ENCODE measurements around the gene KANSL1.
"Not testable (repeated sequence)": the region's sequence is repeated elsewhere in the genome, so short reads cannot be mapped to it uniquely, and the experiment has no call there.

KANSL1 gene

DNA sequence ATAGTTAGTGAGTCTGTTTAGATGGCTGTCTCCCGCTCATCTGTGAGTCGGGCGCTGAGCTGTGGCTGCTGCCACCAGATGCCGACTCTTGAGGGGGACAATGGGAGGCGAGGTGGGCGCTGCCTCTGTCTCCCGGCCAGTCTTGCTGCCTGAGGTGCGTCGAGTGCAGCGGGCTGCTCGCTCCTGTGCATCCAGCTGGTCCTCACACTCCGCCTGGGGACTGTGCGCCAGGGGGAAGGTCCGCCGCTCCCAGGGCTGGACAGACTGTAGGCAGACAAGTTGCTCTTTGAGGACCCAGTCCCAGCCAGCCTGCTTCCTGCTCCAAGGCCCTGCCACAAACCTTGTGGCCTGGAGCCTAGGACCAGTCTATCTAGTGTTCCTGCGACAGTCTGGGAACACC lies 161.8 kb downstream of the KANSL1 start:
- no peak for DNase-seq

DNA sequence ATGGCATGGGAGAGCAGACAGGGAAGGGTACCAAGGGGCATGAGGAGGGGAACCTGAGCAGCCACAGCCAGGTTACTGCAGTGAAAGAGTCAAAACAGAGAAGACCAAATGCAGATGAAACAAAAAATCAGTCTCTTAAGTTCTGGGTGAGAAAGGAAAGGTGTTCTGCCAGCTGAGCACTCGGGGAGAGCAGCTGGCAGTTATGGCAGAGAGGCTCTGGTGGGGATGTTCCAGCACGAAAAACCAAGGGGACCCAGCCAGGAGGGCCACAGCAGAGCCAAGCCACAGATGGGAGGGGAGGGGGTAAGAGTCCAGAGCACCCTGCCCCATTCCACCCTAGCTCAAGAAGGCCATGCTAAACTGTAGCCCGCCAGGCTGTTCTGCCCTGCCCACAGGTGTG lies 162.5 kb downstream of the KANSL1 start:
- no peak for DNase-seq

DNA sequence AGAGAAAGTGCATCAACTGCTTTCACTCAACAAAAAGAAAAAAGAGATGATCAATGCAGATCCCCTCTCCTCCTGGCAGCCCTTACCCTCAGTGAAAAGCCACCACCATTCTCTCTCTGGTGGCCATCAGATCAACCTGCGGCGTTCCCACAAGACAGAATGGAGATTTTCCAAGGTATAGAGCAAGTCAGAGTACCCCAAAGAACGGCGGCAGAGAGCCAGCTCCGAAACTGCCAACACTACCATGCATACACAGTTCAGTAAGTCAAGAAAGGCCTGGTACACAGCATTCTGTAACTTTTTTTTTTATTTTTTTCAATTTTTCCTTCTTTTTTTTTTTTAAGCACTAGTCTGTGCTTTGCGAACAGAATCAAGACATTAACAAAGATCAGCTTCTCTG lies 163.6 kb downstream of the KANSL1 start:
- no peak for DNase-seq

DNA sequence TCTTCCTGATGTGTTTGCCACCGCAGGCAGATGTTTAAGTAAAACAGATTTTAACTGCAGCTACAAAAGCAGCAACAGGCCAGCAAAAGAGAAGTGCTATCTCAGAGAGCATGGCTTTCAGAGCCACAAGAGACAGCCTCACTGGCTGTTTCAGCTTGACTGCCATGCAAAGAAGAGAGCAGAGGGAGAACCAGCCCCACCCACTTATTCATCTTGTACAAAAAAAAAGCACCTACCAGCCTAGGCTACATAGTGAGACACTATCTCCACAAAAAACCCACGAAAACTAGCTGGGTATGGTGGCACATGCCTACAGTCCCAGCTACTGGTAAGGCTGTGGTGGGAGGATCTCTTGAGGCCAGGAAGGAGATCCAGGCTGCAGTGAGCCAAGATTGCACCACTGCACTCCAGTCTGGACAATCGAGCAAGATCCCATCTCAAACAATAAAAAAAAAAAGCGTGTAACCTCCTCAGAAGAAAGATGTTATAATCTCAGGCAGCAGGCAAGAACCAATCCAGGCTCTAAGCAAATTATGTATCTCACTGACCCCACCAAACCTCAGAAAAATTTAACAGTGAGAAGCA lies 164.2 kb downstream of the KANSL1 start:
- DNase-seq, result no peak

DNA sequence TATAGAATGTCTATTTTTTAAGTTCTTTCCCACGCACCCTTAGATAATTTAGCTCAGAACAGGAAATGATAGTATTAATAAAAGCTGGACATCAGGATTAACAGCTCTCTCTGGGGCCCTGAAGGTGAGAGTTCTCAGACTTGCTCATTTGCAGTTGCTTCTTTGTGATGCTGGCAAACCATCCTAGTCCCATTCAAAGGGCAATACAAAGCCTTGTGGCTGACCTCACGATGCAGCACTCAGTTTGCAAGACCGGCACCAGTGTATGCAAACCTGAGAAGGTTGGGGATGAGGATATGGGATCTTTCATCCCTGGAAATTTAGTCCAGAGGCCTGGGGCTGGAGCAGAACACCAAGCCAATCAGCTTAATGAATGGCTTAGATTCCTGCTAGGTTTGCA lies 164.9 kb downstream of the KANSL1 start:
- no peak for DNase-seq

DNA sequence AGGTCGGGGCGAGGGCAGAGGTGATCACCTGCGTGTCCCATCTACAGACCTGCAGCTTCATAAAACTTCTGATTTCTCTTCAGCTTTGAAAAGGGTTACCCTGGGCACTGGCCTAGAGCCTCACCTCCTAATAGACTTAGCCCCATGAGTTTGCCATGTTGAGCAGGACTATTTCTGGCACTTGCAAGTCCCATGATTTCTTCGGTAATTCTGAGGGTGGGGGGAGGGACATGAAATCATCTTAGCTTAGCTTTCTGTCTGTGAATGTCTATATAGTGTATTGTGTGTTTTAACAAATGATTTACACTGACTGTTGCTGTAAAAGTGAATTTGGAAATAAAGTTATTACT lies 165.3 kb downstream of the KANSL1 start:
- DNase-seq, result no peak

DNA sequence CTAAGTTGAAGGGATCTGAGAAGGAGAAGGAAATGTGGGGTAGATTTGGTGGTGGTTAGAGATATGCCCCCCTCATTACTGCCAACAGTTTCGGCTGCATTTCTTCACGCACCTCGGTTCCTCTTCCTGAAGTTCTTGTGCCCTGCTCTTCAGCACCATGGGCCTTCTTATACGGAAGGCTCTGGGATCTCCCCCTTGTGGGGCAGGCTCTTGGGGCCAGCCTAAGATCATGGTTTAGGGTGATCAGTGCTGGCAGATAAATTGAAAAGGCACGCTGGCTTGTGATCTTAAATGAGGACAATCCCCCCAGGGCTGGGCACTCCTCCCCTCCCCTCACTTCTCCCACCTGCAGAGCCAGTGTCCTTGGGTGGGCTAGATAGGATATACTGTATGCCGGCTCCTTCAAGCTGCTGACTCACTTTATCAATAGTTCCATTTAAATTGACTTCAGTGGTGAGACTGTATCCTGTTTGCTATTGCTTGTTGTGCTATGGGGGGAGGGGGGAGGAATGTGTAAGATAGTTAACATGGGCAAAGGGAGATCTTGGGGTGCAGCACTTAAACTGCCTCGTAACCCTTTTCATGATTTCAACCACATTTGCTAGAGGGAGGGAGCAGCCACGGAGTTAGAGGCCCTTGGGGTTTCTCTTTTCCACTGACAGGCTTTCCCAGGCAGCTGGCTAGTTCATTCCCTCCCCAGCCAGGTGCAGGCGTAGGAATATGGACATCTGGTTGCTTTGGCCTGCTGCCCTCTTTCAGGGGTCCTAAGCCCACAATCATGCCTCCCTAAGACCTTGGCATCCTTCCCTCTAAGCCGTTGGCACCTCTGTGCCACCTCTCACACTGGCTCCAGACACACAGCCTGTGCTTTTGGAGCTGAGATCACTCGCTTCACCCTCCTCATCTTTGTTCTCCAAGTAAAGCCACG lies 165.9 kb downstream of the KANSL1 start:
- no peak for DNase-seq

DNA sequence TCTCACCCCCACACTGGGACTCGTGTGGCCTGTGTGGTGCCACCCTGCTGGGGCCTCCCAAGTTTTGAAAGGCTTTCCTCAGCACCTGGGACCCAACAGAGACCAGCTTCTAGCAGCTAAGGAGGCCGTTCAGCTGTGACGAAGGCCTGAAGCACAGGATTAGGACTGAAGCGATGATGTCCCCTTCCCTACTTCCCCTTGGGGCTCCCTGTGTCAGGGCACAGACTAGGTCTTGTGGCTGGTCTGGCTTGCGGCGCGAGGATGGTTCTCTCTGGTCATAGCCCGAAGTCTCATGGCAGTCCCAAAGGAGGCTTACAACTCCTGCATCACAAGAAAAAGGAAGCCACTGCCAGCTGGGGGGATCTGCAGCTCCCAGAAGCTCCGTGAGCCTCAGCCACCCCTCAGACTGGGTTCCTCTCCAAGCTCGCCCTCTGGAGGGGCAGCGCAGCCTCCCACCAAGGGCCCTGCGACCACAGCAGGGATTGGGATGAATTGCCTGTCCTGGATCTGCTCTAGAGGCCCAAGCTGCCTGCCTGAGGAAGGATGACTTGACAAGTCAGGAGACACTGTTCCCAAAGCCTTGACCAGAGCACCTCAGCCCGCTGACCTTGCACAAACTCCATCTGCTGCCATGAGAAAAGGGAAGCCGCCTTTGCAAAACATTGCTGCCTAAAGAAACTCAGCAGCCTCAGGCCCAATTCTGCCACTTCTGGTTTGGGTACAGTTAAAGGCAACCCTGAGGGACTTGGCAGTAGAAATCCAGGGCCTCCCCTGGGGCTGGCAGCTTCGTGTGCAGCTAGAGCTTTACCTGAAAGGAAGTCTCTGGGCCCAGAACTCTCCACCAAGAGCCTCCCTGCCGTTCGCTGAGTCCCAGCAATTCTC lies 166.8 kb downstream of the KANSL1 start:
- no peak for DNase-seq

DNA sequence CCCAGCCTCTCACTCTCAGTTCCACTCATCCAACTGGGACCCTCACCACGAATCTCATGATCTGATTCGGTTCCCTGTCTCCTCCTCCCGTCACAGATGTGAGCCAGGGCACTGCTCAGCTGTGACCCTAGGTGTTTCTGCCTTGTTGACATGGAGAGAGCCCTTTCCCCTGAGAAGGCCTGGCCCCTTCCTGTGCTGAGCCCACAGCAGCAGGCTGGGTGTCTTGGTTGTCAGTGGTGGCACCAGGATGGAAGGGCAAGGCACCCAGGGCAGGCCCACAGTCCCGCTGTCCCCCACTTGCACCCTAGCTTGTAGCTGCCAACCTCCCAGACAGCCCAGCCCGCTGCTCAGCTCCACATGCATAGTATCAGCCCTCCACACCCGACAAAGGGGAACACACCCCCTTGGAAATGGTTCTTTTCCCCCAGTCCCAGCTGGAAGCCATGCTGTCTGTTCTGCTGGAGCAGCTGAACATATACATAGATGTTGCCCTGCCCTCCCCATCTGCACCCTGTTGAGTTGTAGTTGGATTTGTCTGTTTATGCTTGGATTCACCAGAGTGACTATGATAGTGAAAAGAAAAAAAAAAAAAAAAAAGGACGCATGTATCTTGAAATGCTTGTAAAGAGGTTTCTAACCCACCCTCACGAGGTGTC lies 167.6 kb downstream of the KANSL1 start:
- DNase-seq, result no peak

DNA sequence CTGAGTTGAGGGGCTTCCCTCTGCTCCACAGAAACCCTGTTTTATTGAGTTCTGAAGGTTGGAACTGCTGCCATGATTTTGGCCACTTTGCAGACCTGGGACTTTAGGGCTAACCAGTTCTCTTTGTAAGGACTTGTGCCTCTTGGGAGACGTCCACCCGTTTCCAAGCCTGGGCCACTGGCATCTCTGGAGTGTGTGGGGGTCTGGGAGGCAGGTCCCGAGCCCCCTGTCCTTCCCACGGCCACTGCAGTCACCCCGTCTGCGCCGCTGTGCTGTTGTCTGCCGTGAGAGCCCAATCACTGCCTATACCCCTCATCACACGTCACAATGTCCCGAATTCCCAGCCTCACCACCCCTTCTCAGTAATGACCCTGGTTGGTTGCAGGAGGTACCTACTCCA lies 168.2 kb downstream of the KANSL1 start:
- no peak for DNase-seq

DNA sequence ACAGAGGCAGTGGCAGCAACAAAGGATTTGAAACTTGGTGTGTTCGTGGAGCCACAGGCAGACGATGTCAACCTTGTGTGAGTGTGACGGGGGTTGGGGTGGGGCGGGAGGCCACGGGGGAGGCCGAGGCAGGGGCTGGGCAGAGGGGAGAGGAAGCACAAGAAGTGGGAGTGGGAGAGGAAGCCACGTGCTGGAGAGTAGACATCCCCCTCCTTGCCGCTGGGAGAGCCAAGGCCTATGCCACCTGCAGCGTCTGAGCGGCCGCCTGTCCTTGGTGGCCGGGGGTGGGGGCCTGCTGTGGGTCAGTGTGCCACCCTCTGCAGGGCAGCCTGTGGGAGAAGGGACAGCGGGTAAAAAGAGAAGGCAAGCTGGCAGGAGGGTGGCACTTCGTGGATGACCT lies 168.6 kb downstream of the KANSL1 start:
- DNase-seq, result no peak

DNA sequence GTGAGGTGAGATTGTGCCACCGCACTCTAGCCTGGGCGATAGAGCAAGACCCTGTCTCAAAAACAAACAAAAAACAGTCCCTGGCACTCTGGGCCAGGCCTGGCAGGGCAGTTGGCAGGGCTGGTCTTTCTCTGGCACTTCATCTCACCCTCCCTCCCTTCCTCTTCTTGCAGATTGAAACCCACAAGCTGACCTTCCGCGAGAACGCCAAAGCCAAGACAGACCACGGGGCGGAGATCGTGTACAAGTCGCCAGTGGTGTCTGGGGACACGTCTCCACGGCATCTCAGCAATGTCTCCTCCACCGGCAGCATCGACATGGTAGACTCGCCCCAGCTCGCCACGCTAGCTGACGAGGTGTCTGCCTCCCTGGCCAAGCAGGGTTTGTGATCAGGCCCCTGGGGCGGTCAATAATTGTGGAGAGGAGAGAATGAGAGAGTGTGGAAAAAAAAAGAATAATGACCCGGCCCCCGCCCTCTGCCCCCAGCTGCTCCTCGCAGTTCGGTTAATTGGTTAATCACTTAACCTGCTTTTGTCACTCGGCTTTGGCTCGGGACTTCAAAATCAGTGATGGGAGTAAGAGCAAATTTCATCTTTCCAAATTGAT lies 169.3 kb downstream of the KANSL1 start:
- no peak for DNase-seq

DNA sequence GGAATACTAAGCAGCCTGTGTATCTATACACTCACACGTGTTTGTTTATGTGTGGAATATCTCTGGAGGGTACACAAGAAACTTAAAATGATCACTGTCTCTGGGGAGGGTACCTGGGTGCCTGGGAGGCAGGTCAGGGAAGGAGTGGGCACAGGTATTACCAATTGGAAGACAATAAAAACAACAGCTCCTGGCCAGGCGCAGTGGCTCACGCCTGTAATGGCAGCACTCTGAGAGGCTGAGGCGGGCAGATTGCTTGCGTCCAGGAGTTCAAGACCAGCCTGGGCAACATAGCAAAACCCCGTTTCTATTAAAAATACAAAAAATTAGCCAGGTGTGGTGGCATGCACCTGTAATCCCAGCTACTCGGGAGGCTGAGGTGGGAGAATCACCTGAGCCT lies 169.9 kb downstream of the KANSL1 start:
- not testable (repeated sequence) for DNase-seq

DNA sequence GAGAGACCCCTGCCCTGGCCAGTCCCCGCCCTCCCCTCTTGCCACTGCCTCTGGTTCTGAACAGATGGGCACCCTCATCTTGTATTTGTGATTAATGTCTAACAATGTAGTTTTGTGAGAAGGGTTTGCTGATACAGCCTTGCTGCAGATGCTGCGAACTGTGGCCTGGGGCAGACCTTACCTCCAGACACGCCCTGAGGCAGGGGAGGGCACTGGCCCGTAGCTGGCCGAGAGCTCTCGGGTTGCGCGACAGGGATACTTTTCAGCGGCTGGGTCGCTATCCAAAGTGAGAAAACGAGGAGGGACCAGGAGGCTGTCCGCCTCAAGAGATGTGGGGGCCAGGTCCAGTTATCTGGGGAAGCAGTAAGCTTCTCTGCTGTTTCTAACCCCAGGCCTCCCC lies 172.2 kb downstream of the KANSL1 start:
- no peak for DNase-seq

DNA sequence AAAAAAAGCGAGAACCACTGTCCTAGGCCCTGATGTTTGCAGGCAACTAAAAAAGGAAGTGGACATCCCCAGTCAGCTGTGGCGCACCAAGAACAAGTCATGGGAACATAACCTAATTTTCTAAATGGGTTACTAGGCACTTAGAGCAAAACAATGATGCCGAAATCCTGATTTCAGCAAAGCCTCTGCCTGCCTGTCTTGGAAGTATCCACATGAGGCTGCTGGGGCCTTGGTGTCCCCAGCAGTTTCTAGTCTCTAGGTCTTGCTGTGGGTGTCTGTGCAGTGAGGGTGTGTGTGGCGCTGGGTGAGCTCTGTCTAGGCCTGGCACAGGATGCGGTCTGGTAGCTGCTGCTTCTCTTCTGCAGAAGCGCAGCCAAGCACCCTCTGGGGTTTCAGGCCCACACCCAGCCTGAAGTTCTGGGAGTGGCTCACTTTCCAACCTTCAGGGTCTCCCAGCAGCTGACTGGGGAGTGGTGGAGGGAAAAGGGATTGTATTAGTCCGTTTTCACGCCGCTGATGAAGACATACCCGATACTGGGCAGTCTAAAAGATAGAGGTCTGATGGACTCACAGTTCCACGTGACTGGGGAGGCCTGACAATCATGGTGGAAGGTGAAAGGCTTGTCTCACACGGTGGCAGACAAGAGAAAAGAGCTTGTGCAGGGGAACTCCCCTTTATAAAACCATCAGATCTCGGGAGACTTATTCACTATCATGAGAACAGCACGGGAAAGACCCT lies 173.0 kb downstream of the KANSL1 start:
- peak; percentile 22 for DNase-seq

DNA sequence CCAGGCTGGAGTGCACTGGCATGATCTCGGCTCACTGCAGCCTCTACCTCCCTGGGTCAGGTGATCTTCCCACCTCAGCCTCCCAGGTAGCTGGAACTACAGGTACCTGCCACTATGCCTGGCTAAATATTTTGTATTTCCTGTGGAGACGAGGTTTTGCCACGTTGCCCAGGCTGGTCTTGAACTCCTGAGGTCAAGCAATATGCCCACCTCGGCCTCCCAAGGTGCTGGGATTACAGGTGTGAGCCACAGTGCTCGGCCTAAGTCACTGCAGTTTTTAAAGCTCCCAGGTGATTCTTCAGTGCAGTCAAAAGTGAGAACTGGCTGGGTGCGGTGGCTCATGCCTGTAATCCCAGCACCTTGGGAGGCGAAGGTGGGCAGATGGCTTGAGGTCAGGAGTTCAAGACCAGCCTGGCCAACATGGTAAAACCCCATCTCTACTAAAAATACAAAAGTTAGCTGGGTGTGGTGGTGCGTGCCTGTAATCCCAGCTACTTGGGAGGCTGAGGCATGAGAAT lies 173.8 kb downstream of the KANSL1 start:
- DNase-seq, result not testable (repeated sequence)

DNA sequence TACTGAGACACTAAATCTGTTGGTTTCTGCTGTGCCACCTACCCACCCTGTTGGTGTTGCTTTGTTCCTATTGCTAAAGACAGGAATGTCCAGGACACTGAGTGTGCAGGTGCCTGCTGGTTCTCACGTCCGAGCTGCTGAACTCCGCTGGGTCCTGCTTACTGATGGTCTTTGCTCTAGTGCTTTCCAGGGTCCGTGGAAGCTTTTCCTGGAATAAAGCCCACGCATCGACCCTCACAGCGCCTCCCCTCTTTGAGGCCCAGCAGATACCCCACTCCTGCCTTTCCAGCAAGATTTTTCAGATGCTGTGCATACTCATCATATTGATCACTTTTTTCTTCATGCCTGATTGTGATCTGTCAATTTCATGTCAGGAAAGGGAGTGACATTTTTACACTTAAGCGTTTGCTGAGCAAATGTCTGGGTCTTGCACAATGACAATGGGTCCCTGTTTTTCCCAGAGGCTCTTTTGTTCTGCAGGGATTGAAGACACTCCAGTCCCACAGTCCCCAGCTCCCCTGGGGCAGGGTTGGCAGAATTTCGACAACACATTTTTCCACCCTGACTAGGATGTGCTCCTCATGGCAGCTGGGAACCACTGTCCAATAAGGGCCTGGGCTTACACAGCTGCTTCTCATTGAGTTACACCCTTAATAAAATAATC lies 179.6 kb downstream of the KANSL1 start:
- no peak for DNase-seq

DNA sequence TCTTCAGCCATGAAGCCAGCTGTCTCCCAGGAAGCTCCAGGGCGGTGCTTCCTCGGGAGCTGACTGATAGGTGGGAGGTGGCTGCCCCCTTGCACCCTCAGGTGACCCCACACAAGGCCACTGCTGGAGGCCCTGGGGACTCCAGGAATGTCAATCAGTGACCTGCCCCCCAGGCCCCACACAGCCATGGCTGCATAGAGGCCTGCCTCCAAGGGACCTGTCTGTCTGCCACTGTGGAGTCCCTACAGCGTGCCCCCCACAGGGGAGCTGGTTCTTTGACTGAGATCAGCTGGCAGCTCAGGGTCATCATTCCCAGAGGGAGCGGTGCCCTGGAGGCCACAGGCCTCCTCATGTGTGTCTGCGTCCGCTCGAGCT lies 180.1 kb downstream of the KANSL1 start:
- no peak for DNase-seq

DNA sequence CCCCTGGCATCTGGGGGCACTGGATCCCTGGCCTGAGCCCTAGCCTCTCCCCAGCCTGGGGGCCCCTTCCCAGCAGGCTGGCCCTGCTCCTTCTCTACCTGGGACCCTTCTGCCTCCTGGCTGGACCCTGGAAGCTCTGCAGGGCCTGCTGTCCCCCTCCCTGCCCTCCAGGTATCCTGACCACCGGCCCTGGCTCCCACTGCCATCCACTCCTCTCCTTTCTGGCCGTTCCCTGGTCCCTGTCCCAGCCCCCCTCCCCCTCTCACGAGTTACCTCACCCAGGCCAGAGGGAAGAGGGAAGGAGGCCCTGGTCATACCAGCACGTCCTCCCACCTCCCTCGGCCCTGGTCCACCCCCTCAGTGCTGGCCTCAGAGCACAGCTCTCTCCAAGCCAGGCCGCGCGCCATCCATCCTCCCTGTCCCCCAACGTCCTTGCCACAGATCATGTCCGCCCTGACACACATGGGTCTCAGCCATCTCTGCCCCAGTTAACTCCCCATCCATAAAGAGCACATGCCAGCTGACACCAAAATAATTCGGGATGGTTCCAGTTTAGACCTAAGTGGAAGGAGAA lies 180.6 kb downstream of the KANSL1 start:
- no peak for DNase-seq

DNA sequence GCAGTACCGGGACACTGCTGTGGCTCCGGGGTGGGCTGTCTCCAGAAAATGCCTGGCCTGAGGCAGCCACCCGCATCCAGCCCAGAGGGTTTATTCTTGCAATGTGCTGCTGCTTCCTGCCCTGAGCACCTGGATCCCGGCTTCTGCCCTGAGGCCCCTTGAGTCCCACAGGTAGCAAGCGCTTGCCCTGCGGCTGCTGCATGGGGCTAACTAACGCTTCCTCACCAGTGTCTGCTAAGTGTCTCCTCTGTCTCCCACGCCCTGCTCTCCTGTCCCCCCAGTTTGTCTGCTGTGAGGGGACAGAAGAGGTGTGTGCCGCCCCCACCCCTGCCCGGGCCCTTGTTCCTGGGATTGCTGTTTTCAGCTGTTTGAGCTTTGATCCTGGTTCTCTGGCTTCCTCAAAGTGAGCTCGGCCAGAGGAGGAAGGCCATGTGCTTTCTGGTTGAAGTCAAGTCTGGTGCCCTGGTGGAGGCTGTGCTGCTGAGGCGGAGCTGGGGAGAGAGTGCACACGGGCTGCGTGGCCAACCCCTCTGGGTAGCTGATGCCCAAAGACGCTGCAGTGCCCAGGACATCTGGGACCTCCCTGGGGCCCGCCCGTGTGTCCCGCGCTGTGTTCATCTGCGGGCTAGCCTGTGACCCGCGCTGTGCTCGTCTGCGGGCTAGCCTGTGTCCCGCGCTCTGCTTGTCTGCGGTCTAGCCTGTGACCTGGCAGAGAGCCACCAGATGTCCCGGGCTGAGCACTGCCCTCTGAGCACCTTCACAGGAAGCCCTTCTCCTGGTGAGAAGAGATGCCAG lies 181.3 kb downstream of the KANSL1 start:
- DNase-seq, result no peak

All from activated CD4-positive, alpha-beta T cell treated with anti-CD3 and anti-CD28 coated beads for 1 hour (primary cell).